Left ventricle myocardium inferior (tissue), 1 donor: ENCODE results near the gene BTLA. TPM values are rescaled to one million over a fixed set of nuclear protein-coding genes. Genes with fewer than 3 reads are reported as not detected.
"Not testable (repeated sequence)": the region's sequence is repeated elsewhere in the genome, so short reads cannot be mapped to it uniquely, and the experiment has no call there.

Experiments
- DNase-seq: peaks from one replicate; pipeline ENCODE4 v3.0.0-alpha.2; 2020
- H3K27ac ChIP-seq: fragments of 200-600 bp; replicated peaks from 2 replicates; pipeline ENCODE4 v1.8.0; 2021
- H3K27me3 ChIP-seq: fragments of 200-600 bp; 2 replicates; pipeline ENCODE4 v1.8.0; 2021; ENCODE audit warnings: low read depth
- H3K36me3 ChIP-seq: fragments of 200-600 bp; 2 replicates; pipeline ENCODE4 v1.8.0; 2021
- H3K4me1 ChIP-seq: fragments of 200-600 bp; 2 replicates; pipeline ENCODE4 v1.8.0; 2021
- H3K4me3 ChIP-seq: fragments of 200-600 bp; 2 replicates; pipeline ENCODE4 v1.8.0; 2021; ENCODE audit warnings: mild to moderate bottlenecking, moderate library complexity
- H3K9me3 ChIP-seq: fragments of 200-600 bp; replicated peaks from 2 replicates; pipeline ENCODE4 v1.8.0; 2021
- CTCF ChIP-seq: fragments of 200-600 bp; IDR thresholded peaks from 2 replicates; pipeline ENCODE4 v1.8.0; 2021; ENCODE audit warnings: antibody characterized with exemption, mild to moderate bottlenecking, borderline replicate concordance
- intact Hi-C: fragments of 100-400 bp; cut with micrococcal nuclease; formaldehyde crosslinking; loops from one replicate; pipeline ENCODE4 v1.11.0; 2022
- total RNA-seq: library from RNA; stranded (reverse); fragmentation: NEBNext Ultra II Directional; extraction: Animal tissue kit (Norgen Biotek cat#: 25700); gene quantifications from one replicate; pipeline ENCODE4 v1.2.1, GENCODE V29; 2021
- donor health status: DM: no; HTN: yes; CAD: no; lungs with severe emphysema.

BTLA gene
- total RNA-seq, 1 donor from 2014 or later: not detected

DNA sequence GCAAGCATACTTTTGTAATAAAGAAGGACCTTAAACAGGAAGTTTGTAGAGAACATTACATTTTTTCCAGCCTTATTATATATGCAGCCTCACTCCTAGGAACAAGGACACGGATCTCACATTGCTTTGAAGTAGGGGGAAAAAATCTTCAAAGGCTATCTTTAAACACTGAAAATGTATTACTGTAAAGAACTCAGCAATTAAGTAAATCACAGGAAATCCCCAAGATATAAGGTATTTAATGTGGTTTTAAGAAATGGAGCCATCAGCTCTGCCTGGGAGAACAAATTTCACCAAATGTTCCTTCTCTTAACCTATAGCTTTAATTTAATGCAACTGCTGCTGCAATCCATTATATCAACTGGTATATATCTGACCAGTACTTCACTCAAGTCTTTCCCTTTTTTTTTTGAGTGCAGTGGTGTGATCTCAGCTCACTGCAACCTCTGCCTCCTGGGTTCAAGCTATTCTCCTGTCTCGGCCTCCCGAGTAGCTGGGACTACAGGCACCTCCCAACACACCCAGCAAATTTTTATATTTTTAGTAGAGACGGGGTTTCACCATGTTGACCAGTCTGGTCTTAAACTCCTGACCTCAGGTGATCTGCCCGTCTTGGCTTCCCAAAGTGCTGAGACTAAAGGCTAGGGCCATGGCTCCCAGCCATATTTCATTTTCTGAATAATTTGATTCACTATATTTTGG is 2.8 kb downstream of the BTLA start:
- Histone ChIP-seq H3K27me3 (no peaks in the 10 kb centered on the region), H3K4me1 (no peaks in the 10 kb centered on the region), H3K9me3 (peaks cover 4% of the 10 kb centered on the region), H3K36me3 (no peaks in the 10 kb centered on the region), H3K4me3 (no peak overlapping the region), H3K27ac (no peak overlapping the region)
- DNase-seq: no peak
- TF ChIP-seq CTCF: no peak
- intact Hi-C loops: no loop called here

DNA sequence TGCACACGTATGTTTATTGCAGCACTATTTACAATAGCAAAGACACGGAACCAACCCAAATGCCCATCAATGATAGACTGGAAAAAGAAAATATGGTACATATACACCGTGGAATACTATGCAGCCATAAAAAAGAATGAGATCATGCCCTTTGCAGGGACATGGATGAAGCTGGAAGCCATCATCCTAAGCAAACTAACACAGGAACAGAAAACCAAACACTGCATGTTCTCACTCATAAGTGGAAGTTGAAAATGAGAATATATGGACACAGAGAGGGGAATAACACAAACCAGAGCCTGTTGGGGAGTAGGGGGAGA is 4.9 kb downstream of the BTLA start:
- H3K27ac ChIP-seq, intact Hi-C loops, H3K9me3 ChIP-seq, DNase-seq, H3K4me1 ChIP-seq, H3K4me3 ChIP-seq, H3K36me3 ChIP-seq, H3K27me3 ChIP-seq: not testable (repeated sequence)

GRCh38 chr3:112492124-112492523 is 7.1 kb downstream of the BTLA start:
- no peak for DNase-seq
- Histone ChIP-seq H3K36me3 (no peaks in the 10 kb centered on the region), H3K4me1 (no peaks in the 10 kb centered on the region), H3K27ac (no peak overlapping the region), H3K4me3 (no peak overlapping the region), H3K9me3 (peaks cover 4% of the 10 kb centered on the region), H3K27me3 (no peaks in the 10 kb centered on the region)
- intact Hi-C loops: no loop called here
- TF ChIP-seq CTCF: no peak

DNA sequence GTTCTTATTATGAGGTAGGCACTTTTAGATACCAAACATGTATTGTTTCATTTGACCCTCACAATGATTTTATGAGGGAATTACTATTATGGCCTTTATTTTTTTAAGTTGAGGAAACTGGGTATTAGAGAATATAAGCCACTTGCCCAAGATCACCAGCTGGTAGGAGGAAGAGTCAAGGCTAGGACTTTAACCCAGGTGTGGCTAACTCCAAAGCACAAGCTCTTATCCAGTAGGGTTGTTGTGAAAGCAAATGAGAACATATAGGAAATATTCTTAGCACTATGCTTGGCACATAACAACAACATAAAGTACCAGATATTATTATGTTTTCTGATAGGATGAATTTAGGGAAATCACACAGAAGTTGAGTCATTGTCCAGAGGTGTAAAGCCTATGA is 7.9 kb downstream of the BTLA start:
- no peaks in the 10 kb centered on the region for H3K36me3 ChIP-seq
- H3K27ac ChIP-seq: no peak overlapping the region
- no peak overlapping the region for H3K4me3 ChIP-seq
- intact Hi-C loops: no loop called here
- H3K27me3 ChIP-seq: no peaks in the 10 kb centered on the region
- H3K9me3 ChIP-seq: peaks cover 4% of the 10 kb centered on the region
- DNase-seq: no peak
- TF ChIP-seq CTCF: no peak
- no peaks in the 10 kb centered on the region for H3K4me1 ChIP-seq

GRCh38 chr3:112489674-112490479 is 9.4 kb downstream of the BTLA start:
- TF ChIP-seq CTCF: no peak

More at GRCh38 chr3:112489674-112490479, 9.4 kb downstream of the BTLA start:
- Histone ChIP-seq H3K27ac (no peak overlapping the region), H3K9me3 (peaks cover 4% of the 10 kb centered on the region), H3K4me1 (no peaks in the 10 kb centered on the region), H3K4me3 (no peak overlapping the region), H3K27me3 (no peaks in the 10 kb centered on the region), H3K36me3 (no peaks in the 10 kb centered on the region)
- intact Hi-C loops: no loop called here
- DNase-seq: no peak
